ENCODE results near the gene PRTFDC1.

PRTFDC1 gene

DNA sequence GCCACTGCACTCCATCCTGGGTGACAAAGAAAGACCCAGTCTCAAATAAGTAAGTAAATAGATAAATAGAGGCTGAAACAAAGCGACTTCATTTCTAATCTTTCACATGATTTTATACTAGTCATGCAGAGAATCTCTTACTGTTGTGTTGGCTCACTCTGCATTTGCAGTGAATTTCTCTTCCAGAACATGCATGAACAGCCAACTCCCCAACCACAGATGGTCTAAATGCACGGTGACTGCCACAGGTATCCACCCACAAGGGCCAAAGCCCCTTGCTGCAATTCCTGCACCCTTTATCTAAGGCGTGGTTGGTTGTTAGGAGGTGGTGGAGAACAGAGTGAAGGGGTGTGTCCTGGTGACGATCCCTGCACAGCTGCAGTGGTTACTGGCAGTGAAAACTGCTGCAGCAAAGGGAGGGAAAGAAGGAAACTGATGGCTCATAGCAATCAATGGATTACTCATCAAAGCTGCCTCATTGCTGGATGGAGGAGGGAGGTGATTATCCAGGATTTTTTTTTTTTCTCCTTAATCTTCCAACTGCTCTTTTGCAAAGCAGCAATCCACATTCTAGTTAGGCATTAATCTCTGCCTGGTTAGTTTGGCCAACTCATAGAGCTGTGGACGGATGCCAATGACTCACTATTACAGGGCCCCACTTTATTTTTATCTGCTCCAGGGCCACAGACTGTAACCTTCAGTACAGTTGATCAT lies 50.6 kb downstream of the PRTFDC1 start:
- DNase-seq: no peak

DNA sequence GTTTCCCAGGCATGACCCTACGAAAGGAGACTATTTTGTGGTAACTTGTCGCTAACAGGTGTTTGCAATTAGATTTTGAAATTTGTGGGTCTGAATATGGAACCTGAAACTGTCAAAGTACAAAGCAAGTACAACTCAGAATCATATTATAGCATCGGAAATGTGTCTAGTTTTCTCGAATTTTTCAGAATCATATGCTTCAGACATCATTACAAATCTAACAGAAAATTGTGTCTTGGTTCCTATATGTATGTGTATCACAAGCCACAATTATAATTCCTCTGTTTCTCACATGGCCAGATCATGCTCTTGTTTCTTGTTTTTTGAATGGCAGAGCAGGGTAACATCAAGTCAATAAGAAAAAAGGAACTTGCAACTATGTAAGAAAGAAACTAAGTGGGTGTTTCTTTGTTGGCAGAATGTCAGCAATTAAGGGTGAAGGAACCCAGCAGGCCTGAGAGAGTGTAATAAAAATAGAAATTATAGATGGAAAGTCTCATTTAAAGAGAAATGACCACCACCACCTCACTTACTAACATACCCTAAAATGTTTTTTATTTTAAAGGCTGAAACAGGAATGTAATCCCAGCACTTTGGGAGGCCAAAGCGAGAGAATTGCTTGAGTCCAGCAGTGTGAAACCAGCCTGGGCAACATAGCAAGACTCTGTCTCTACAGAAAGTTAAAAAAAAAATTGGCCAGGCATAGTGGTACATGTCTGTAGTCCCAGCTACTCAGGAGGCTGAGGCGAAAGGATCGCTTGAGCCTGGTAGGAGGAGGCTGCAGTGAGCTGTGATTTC lies 51.3 kb downstream of the PRTFDC1 start:
- peak; percentile 25 for DNase-seq

DNA sequence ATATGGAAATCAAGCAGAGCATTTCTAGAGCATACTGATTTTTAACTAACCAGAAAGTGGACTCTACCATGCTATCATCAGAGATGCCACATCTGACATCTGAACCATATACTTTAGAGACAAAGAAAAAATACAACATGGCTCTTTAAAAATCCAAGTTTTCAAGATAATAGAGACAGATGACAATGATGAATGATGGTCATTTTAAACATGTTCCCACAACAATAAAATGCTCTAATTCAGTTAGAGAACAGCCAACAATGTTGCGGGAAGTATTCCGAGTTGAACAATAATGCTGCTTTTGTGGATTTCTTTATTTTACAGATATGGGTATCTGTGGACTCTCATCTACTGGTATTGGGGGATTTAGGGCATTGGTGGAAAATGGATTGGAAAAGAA lies 52.8 kb downstream of the PRTFDC1 start:
- no peak for DNase-seq

DNA sequence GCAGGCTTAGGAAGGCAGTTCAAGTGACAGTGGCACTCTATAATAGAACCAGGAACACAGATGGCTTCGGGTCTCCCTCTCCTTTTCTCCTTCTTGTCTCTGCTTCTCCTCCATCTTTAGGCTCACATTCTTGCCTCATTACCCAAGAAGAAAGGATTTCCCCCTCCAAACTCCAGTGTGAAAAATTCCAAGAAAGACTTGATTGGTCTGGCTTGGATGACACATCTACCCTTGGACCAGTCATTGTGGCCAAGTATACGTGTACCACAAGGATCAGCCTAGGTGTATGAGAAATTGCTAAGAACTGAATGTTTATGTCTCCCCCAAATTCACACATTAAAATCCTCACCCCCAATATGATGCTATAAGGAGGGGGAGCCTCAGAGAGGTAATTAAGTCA lies 53.9 kb downstream of the PRTFDC1 start:
- DNase-seq: no peak

DNA sequence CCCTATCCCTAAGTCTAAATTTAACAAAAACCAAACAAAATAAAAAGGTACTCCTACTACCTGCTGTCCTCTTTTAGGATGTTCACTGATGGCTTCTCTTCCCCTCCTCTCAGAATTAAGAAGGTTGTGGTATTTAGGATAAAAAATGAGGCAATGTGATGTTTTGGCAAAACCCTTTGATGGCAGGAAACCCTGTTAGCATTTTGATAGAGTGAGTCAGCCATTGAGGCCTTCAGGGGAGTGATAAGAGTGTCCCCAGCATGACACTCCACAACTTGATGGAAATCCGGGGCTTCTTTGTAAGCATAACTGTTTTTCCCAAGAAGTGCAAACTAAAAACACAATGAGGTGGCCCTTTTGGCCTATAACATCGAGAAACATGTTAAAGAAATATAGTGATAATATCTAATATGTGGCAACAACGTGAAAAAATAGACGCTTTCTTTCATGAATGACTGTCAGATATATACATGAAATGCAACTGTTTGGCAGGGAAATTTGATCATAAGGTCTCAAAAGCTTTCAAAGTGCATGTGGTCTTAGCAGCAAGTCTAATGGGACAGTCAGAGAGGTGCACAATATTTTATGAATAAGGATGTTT lies 55.0 kb downstream of the PRTFDC1 start:
- DNase-seq: no peak

DNA sequence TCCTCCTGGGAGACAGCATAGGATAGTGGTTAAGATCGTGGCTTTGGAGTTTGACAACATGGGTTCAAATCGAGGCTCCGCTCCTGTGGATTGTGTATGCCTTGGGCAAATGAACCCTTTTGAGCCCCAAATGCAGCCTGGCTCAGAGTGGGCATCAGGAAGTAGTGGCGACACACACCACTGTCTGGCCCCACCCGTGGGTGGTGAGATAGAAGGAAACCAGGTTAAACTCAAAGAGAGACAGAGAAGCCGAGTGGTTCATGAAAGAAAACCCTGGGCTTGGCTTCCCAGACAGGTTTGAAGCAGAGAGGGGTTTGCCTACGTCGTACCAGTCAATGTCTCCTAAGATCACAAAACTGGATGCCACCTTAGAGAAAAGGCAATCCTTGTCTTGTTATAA lies 57.7 kb downstream of the PRTFDC1 start:
- DNase-seq: no peak

DNA sequence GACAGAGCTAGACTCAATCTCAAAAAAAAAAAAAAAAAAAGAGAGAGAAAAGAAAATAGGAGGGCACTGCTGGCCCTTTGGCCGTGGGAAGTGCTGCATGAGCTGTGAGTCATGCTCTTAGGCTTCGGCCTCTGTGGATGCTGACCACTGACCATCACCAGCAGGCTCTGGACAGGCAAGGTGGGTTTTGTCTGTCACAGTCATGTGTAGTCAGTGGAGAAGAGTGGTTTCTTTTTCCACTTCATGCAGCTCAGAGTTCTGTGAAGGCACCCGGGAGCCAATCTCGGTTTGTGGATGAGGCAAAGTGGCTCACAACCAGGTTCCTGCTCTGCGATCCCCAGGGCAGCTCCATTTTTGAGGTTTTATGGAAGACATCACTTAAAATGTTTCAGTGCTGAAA lies 58.1 kb downstream of the PRTFDC1 start:
- DNase-seq: no peak

DNA sequence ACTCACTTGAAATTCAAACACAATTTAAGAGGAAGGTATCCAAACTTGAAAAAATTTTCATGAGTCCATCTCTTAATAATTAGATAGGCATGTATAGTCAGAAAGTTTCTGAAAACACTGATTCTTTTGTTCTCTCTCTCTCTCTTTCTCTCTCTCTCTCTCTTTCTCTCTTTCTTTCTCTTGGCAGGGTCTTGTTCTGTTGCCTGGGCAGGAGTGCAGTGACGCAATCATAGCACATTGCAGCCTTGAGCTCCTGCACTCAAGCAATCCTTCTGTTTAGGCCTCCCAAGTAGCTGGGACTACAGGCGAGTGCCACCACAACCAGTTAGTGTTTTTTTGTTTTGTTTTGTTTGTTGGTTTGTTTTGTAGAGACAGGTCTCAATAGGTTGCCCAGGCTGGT lies 59.3 kb downstream of the PRTFDC1 start:
- no peak for DNase-seq

DNA sequence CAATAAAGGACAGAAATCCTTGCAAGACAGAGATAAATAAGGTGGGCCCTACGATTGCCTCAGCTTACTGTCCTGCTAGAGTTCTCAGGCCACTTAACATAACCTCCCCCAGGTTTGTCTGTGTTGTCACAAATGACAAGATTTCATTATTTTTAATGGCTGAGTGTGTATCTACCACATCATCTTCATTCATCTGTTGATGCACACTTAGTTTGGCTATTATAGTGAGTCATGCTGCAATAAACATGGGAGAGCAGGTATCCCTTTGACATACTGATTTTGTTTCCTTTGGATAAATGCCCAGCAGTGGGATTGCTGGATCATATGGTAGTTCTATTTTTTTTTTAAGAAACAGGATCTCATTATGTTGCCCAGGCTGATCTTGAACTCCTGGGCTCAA lies 60.6 kb downstream of the PRTFDC1 start:
- DNase-seq: no peak

DNA sequence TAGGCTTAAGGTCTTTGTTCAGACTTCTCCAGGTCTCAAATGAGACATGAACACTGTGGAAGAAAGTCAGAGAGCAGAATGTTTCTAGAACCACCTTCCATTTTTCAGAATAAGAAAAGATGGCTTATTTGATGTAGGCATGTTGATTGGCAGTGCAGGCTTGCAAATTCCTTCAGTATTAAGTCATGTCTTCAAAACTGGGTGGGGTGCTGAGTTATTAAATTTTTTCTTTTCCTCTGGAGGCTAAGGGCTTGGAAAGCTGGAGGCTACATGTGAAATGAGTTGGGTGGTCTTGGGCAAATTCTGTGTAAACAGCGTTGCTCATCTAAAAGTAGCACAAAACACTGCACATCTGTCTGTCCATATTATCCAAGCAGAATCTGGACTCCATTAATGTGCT lies 62.8 kb downstream of the PRTFDC1 start:
- no peak for DNase-seq

DNA sequence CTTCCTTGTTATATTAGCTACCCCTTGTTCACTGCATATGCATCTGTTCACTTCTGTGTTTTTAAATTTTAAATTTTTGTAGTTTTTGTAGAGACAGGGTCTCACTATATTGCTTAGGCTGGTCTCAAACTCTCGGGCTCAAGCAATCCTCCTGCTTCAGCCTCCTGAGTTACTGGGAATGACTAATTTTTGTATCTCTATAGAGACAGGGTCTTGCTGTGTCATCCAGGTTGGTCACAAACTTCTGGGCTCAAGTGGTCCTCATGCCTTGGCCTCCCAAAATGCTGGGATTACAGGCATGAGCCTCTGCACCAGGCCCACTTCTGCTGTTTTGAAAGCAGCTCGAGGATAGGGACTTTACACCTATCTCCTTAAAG lies 64.6 kb downstream of the PRTFDC1 start:
- no peak for DNase-seq

DNA sequence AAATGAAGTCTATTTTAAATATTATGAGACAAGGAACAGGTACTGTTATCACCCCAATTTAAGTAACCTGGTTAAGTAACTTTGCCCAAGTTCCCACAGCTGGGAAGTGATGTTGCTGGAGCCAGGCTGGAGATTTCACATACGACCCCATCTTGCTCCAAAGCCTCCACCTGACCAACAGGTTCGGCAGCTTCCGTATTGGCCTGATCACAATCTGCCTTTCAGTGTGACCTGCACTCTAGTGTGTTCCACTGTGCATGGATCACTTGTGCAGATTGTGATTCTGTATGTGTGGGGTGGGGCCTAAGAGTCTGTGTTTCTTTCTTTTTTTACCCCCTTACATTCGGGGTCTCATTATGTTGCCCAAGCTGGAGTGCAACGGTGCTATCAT lies 66.1 kb downstream of the PRTFDC1 start:
- no peak for DNase-seq

DNA sequence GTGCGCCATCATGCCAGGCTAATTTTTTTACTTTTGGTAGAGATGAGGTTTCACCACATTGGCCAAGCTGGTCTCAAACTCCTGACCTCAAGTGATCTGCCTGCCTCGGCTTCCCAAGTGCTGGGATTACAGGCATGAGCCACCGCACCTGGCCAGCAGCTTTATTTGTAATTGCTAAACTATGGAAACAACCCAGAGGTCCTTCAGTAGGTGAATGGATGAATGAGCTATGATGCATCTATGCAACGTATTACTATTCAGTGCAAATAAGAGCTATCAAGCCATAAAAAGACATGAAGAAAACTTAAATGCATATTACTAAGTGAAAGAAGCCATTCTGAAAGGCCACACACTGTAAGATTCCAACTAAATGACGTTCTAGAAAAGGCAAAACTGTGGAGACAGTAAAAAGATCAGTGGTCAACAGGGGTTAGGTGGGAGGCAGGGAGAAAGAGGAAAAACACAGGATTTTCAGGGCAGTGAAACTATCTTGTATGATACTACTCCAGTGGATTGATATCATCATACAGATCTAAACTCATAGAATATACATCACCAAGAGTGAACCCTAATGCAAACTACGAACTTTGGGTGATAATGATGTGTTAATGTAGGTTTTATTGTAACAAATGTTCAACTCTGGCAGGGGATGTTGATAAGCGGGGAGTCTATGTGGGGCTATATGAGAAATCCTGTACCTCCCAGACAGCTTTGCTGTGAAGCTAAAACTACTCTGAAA lies 66.7 kb downstream of the PRTFDC1 start:
- DNase-seq: no peak

DNA sequence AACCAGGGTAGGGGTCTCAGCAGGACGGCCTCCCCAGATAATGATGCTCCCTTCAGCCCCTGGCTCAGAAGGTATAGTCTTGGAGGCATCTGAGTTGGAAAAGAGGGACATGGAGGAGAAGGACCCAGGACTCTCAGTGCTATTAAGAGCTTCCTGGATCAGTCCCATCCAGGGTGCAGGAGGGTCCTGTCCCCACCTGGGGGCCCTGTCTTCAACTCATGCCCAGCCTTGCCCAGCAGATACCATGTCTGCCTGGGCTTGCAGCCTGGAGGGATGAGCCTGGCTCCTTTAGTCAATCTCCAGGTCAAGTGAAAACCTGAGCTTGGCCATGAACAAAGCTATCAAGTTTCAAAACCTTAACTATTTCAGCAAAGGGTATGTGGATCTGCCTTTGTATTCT lies 67.6 kb downstream of the PRTFDC1 start:
- DNase-seq: no peak

DNA sequence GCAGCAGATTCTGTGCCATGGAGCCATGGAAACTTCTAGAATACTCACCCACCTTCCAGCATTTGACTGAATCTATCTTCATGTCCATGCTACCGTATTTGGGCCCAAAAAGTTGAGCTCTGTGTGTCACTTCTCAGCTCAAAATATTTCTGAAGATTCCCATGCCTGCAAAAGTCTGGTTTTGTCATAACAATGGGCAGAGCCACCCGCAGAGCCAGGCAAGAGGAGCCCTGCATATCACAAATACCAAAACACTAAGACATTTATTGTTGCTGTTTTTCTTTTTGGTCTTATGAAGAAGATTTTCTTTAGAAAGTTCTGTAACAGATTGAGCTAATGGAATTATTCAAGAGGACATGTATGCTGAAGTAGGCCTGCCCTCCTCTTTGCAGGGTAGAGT lies 68.1 kb downstream of the PRTFDC1 start:
- no peak for DNase-seq

DNA sequence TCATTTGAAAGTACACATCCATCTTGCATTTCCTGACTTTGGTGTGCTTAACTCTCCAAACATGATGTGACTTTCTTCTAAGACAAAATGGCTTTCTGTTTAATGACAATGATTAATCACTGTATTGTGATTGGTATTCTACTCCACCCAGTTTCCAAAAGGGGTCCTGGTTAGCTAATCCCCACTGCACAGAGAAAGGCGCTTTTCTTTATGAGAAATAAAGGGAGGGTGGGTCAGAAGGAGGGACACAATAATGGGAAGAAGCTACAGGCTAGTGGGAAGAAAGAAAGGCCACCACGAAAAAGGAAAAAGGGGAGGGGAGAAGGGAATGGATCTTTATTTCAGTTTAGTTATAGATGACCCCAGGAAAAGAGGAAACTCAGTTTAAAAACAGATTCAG lies 69.2 kb downstream of the PRTFDC1 start:
- no peak for DNase-seq

DNA sequence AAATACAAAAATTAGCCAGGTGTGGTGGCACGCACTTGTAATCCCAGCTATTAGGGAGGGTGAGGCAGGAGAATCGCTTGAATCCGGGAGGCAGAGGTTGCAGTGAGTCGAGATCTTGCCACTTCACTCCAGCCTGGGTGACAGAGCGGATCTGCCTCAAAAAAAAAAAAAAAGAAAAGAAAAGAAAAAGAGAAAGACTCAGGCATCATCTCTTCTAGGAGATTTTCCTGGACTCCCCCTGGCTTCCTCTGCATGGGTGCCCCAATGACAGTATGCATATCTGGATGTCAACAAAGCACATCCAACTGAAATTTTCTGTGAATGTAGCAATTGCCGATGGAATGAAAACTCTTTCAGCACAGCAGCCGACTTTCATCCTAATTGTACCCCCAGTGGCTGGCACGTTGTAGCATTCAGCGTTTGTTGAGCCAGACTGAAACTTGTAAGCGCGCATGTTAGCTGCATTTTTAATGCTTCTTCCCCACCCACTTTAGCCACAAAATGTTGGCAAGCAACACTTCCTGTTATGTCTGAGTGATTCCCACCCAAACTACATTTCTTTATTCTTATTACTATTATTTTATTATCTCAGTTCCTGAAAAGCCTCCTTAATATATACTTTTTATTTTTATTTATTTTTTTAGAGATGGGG lies 70.2 kb downstream of the PRTFDC1 start:
- no peak for DNase-seq

DNA sequence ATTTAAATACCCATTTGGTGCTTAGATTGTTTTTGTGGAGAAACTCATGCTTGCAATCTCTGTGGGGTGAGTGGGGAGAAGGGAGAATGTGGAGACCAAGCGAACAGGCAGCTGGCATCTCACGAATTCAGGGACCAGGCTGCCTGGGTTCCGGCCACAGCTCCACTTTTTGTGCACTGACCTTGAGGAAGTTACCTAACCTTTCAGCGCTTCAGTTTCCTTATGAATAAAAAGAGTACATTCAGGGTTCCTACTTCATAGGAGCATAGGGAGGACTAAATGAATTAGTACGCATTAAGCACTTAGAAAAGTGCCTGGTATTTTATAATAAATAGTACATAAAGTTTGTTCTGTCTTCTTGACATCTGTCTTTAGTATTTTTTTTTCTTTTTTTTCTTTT lies 72.5 kb downstream of the PRTFDC1 start:
- DNase-seq: no peak

DNA sequence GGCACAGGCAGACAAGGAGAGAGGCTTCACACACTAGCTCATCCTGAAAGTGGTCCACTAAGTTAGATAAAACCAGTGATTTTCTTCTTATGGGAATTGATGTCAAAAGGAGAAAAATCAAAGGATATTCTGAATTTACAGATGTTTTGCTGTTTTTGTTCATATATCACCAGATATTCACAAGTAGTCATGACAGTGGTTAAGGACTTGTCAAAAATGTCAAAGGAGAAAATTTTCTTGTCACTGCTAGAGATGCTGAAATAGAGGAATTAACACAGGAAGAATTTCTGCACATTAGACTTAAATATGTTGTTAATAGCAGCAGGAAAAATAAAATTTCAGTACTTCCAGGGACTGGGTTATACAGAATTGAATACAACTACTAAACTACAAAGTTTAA lies 78.3 kb downstream of the PRTFDC1 start:
- no peak for DNase-seq

DNA sequence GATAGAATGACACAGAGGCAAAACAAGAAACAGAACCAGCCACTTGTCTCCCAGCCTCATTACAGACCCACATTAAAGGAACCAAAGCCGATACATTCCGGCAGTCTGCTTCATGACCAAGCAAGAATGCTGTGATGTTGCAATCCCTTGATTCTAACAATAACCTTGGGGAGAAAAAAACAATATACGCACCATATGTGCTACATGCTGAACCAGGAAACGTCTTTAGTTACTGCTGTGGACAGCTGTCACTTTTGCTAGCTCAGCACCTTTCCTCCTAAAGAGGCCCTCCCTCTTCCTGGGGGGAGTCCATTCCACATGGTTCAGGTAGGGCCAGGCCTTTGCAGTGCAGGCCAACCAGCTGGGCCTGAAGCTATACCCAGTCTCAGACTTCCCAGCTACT lies 79.1 kb downstream of the PRTFDC1 start:
- DNase-seq: peak; percentile 32

DNA sequence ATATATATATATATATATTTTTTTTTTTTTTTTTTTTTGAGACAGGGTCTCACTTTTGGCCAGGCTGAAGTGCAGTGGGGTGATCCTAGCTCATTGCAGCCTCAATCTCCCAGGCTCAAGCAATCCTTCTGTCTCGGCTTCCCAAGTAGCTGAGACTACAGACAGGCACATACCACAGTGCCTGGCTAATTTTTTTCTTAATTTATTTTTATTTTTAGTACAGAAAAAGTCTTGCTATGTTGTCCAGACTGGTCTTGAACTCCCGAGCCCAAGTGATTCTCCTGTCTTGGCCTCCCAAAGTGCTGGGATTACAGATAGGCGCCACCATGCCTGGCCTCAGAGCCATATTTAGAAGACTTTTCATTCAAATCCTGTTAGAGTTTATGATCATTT lies 79.6 kb downstream of the PRTFDC1 start:
- DNase-seq: no peak

DNA sequence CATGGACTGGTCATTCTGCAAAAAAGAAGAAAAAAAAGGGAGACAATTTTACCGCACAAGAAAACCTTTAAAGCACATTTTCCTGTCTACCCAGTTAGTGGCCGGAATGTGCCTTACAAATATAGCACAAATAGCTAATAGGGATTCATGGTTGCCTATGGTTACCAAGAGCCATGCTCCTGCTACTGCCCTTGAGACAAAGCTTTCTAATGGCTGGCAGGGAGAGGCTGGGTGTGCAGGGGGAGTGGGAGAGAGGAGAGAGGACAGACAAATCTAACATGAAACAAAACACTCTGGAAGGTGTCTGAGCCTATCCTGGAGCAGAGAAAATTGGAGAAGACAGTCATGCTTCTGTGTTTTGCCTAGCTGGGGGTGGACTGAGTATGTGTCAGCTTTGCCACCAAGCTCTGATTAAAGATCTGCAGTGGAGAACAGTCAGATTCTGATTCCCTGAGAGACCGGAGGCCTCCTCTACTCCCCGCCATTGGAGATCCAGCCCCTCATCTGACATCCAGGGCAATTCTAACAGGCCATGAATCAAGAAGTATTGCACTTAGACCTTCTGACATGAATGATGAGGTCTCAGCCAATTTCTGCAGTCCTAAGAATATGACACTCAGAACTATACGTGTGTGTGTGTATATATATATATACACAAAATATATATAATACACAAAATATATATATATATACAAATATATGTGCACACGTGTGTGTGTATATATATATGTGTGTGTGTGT lies 80.2 kb downstream of the PRTFDC1 start:
- DNase-seq: no peak

Measured in GDM1 (cell line).